HG03025 (cell line): Measurements from ENCODE around the gene INPP5A.
"Not testable (repeated sequence)": the region's sequence is repeated elsewhere in the genome, so short reads cannot be mapped to it uniquely, and the experiment has no call there.

ENCODE experiments used
- ATAC-seq: cut with Tn5 transposase; IDR thresholded peaks from one replicate; pipeline ENCODE4 v1.9.1; 2021; ENCODE audit warnings: mild to moderate bottlenecking, moderate library complexity; ENCODE audit not compliant: unreplicated experiment, low FRiP score

INPP5A gene, protein sequence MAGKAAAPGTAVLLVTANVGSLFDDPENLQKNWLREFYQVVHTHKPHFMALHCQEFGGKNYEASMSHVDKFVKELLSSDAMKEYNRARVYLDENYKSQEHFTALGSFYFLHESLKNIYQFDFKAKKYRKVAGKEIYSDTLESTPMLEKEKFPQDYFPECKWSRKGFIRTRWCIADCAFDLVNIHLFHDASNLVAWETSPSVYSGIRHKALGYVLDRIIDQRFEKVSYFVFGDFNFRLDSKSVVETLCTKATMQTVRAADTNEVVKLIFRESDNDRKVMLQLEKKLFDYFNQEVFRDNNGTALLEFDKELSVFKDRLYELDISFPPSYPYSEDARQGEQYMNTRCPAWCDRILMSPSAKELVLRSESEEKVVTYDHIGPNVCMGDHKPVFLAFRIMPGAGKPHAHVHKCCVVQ

GRCh38 chr10:132537684-132538001, at the start of gene INPP5A:
INPP5A (plus strand) TSS chr10:132537787; CDS start chr10:132538097, 310 bp downstream.
- ATAC-seq: peak; percentile 71

GRCh38 chr10:132488231-132488821, 49.3 kb upstream of the INPP5A start:
- no peak for ATAC-seq

DNA sequence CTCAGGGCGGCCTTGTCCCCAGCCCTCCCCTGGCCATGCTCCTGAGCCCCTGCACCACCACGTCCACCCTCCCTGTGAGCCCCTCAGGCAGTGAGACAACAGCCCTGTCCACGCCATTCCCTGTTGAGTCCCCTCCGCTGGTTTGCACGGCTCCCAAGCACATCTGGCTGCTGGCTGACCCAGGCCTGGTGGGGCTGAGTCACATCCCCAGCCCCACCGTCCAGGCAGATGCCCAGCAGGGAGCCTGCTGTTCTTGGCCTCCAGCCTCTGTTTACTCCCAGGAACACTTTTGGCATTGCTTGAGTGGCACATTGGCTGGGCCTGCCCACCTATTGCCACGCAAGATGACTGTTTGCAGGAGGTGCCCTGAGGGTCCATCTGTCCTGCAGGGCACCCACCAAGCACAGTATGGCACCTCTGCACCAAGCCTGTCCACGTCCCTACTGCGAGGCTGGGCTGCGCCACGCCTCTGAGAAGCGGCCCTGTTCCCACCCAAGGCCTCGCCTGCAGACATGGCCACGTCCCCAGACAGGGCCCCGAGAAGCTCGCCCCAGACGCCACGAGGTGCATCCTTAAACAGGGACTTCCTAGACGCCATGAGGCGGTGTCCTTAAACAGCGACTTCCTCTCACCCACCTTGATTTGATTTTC, 48.4 kb upstream of the INPP5A start:
- ATAC-seq: no peak

DNA sequence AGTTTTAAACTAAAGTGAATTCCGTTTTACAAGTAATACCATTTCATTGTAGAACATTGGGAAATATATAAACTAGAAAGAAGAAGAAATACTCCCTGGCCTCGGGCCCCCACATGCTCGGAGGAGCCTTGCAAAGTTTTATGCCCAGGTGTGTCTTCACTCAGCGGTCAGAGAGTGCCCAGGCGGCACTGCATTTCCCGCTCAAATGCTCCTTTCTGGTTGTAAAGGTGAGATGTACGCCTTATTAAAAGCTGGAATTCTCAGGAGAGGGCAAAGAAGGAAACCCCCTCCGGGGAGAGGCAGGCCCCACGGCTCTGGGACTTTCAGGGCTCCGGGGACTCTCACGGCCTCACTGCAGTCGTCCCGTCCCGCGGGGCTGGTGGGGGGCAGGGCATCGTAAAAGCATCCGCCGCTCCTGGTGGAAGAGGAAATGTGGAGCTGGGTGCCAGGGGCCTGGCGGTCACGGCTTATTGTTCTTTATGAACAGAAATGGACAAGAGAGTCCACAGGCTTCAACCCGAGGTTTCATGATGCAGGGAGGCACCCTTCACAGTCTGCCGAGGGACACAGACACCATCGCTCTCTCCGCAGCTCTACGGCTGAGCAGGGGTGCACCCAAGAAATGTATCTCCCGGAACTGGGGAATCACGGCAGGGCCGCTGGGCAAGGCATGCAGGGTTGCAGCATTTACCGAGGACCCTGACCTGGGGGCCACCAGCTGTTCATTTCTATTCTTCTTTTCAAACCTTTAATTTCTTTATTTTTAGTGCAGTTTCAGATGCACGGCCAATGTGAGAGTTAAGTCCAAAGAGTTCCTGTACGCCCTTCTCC, 47.7 kb upstream of the INPP5A start:
- no peak for ATAC-seq

DNA sequence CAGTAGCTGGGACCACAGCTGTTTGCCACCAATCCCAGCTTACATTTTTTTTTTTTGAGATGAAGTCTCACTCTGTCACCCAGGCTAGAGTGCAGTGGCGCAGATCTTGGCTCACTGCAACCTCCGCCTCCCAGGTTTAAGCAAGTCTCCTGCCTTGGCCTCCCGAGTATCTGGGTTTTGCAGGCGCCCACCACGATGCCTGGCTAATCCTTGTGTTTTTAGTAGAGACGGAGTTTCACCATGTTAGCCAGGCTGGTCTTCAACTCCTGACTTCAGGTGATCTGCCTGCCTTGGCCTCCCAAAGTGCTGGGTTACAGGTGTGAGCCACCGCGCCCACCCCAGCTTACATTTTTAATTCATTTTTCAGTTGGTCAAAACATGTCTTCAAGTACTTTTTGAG, 46.1 kb upstream of the INPP5A start:
- ATAC-seq: not testable (repeated sequence)

DNA sequence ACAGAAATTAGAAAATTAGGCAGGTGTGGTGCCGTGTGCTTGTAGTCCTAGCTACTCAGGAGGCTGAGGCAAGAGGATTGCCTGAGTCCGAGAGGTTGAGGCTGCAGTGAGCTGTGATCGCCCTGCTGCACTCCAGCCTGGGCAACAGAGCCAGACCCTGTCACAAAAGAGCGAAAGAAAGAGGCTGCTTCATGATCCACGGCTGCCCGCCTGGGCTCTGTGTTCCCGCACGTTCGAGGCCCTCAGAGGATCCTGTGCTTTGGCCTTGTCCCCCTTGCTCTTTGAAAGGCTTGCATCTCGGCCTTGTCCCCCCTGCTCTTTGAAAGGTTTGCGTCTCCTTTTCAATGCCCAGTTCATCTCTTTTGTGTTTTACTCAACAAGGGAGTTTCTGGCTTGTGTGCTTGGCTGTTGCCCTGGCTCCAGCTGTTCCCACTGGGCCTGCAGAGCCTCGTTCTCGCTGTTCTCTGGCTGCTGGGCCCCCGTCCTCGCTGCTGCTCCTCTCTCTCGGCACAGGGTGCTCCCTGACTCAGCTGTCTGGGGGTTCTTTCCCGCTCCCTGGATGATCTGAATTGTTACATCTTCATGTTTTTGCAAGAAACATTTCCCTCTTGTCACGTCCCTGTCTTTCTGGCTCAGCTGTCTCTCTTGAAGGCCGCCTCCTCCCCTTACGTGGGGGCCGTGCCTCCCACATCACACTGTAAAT, 45.1 kb upstream of the INPP5A start:
- no peak for ATAC-seq

GRCh38 chr10:132493246-132493755, 44.3 kb upstream of the INPP5A start:
- ATAC-seq: no peak

DNA sequence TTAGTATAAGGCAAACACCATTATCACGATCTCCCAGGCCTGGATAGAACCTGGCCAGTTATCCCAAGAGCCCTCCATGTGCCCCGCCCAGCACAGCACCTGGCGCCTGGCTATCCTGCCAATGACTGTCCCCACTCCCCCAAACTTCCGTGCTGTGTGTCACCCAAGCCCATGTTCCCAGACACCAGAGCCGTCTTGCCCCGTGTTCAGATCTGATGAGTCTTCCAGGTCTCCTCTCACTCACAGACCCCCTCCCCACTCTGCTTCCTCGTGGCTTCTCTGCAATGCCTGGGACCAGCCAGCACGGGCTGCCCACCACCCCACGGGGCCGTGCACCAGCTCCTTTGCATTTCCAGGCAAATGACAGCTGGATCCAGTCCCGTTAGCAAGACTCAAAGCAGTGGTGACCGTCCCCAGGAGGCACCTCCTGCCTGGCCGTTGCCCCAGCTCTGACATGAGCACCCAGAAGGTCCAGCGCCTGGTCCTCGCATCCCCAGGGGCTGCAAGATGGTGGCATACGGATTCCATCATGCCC, 43.8 kb upstream of the INPP5A start:
- no peak for ATAC-seq

DNA sequence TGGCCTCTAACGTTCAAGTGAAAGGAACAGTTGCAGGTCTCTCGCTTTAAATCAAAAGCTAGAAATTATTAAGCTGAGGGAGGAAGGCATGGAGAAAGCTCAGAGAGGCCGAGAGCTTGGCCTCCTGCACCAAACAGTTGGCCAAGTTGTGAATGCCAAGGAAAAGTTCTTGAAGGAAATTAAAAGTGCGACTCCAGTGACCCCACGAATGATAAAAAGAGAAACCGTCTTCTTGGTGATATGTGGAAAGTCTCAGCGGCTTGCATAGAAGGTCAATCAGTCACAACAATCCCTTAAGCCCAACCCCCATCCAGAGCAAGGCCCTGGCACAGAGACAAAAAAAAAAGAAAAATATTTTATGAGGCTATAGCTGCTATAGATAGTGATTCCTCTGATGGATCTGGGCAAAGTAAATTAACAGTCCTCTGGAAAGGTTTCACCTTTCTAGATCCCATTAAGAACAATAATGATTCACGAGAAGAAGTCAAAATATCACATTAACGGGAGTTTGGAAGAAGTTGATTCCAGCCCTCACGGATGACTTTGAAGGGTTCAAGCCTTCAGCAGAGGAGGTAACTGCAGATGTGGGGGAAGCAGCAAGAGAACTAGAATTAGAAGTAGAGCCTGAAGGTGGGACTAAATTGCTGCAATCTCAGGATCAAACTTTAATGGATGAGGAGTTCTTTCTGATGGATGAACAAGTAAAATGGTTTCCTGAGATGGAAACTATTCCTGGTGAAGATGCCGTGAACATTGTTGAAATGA, 42.5 kb upstream of the INPP5A start:
- no peak for ATAC-seq

GRCh38 chr10:132496360-132497062, 41.1 kb upstream of the INPP5A start:
- ATAC-seq: no peak

GRCh38 chr10:132497063-132497680, 40.4 kb upstream of the INPP5A start:
- no peak for ATAC-seq

DNA sequence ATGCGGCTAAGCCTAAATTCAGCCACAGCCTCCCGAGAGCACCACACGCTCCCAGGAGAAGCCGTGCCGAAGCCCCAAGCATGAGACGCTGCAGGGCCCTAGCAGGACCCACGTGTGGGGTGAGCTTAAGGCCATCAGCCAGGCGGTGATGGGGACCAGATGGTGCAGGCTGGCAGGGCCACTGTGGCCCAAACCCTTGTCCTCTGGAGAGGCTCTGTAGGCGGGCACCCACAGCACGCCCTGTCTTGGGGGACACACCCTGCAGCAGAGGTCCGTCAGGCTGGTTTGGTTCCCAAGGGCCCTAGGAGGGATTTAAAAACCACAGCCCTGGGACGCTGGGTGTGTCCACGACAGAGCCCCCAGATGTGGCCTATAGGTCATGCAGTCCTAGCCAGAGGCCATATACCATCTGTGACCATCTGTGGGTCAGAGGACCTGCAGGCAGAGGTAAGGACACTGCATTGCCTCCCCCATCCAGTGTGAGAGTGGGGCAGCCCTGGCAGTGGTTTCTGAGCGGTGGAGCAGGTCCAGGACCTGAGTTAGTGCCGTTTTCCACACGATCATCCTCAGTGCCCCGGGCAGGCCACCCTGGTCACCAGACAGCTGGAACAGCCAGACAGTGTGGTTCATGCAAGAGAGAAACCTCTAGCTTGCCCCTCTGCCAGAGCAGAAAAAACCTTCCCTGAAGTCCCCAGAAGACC, 39.6 kb upstream of the INPP5A start:
- no peak for ATAC-seq

GRCh38 chr10:132498562-132499366, 38.8 kb upstream of the INPP5A start:
- ATAC-seq: no peak

GRCh38 chr10:132499367-132499685, 38.3 kb upstream of the INPP5A start:
- ATAC-seq: no peak

GRCh38 chr10:132500781-132501415, 36.7 kb upstream of the INPP5A start:
- ATAC-seq: no peak

DNA sequence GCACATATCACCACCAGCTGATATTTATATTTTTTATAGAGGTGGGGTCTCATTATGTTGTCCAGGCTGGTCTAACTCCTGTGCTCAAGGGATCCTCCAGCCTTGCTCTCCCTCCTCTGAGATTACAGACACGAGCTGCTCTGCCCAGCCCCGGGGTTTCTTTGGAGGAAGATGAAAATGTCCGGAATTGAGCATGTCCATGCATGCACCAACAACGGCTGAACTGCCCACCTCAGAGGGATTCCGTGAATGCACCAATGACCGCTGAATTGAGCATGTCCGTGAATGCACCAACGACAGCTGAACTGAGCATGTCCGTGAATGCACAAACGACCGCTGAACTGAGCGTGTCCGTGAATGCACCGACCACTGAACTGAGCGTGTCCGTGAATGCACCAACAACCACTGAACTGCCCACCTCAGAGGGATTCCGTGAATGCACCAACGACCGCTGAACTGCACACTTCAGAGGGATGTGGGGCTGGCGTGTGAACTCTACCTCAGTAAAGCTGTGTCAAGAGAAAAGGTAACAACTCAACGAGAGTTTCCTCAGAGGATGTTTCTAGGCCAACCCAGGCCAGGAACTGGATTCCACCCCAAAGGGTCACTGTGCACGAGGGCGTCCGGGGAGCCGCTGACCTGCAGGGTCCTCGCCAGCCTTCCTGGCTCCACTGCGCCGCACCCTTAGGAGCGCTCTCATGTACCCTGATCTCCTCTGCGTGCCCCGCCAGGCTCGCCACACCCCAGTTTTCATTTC, 34.9 kb upstream of the INPP5A start:
- ATAC-seq: no peak
